Limb (tissue), 2 donors: ENCODE measurements around the gene FAM163B.
"Not testable (repeated sequence)": the region's sequence is repeated elsewhere in the genome, so short reads cannot be mapped to it uniquely, and the experiment has no call there.

ENCODE experiments used
- DNase-seq, 2 donors: peaks; one replicate each; pipeline ENCODE4 v3.0.0-alpha.2; 2016; ENCODE audit errors: extremely low spot score in 2 of 2

The FAM163B gene

DNA sequence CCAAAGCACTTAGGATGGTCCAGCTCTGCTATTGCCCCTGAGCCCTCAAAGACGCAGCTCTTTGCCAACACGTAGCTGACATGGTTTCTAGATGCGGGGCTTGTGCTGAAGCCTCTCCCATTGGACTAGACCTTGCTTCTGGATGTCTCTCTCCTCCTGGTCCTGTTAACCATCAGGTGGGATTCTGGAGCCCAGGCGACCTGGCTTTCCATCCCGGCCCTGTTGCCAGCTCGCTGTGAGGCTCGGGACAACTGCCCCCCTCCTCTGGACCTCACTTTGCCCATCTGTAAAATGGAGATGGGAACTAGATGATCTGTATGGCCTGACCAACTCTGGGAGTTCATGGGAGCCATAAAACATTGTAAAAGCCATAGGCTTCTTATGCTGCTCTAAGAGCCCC, 31.0 kb upstream of the FAM163B start:
- no peak for DNase-seq

- DNase-seq: no peak
Measured at GRCh38 chr9:133639613-133640012, 30.4 kb upstream of the FAM163B start.

DNA sequence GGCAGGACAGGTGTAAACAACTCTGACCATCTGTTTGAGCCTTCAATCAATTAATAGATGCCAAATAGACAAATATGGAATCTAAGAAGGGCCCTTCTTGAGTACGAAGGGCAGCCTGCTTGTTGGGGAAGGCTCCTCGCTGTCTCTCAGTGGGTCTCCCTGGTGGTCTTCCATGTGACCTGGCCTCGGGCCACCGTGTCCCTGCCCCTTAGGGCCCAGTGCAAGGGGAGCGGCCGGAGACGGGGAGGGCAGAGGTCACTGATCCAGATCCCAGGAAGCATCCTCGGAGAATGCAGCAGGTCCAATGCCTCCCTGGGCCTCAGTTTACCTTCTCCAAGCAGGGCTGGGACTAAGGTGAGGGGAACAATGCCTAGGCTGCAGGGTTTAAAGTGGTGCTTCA, 29.5 kb upstream of the FAM163B start:
- DNase-seq: no peak

GRCh38 chr9:133638076-133638475, 28.9 kb upstream of the FAM163B start:
- no peak for DNase-seq

DNA sequence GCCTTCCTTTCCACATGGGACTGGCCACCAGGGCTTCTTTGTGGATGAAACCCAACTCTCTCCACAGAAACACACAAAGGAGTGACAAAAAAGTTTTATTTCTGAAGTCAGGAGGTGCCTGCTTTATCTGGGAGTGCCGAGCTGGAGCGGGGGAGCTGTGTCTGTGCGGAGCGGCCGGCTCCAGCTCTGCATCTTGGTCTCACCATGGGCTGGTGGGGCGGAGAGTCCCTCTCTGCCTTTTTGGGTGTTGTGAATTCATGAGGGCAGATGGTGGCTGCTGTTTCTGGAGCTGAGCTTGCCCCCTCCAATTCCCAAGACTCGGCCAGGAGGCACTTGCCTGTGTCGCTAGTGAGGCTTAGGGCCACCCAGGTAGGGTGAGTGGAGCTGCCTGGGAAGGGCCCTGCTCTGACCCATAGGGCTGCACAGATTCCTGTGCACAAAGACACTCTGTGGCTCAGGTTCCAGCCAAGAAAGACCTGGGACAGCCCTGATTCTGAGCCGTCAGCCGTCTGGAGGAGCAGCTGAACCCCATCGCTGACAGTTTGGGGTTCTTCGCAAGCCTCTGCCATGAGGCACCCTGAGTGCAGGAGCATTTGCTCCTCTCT, 28.4 kb upstream of the FAM163B start:
- no peak for DNase-seq

- no peak for DNase-seq
Measured at GRCh38 chr9:133636902-133637301, 27.7 kb upstream of the FAM163B start.

DNA sequence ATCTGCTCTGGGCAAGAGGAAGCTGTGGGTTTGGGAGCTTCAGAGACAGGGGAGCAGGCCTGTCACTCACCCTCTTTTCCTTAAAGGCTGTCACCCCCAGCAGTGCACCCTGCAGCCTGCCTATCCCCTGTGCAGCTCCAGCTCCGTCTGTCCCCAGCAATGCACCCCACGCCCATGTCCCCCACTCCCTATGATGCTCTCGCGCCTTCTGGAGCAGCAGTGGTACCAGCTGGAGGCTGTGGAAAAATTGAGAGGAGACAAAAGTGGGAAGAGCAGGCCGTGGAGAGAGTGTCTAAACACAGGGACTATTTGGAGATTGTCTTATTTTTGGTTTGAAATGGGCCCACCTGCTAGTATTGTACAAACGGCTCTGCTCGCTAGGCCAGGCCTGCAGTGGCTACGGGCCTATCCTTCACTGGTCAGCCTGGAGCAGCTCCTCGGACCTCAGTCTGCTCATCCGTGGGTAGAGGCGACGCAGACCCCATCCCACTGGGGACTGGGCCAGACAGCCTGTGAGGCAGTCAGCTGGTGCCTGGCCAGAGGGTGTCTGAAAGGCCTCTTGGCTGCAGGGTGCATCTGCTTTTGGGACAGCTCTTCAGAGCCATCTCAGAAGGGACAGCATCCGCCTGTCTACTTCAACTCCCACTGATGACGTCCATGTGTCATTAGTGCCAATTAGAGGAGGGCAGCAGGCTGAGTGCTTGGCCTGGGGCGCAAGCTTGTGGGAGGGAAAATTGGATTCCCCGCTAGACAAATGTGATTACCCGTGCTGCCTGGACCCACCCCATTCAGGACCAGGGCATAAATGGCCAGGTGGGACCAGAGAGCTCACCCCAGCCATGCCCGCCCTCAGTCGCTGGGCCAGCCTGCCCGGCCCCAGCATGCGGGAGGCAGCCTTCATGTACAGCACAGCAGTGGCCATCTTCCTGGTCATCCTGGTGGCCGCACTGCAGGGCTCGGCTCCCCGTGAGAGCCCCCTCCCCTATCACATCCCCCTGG, 26.6 kb upstream of the FAM163B start, which contains the start of gene DBH:
Gene DBH, plus strand, starts transcription at position 831 of the 999 bp plus-strand sequence. Its CDS starts 9 bp downstream, at position 840.
- no peak for DNase-seq

DNA sequence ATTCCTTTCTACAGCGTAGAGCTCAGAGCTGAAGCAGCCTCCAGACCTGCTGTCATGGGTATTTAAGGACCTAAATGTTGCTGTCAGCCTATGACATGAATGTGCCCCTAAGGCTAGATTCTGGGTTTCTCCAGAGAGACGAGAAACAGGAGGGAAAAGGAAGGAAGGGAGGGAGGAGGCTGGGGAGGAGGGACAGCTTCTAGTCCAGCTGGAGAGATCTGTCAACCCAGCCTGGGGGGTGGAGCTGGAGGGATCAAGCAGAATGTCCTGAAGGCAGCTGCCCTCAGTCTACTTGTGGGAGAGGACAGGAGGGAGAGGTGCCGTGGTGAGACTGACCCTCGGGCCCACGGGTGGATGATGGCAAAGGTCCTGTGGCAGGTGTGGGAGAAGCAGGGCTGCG, 25.9 kb upstream of the FAM163B start:
- no peak for DNase-seq

DNA sequence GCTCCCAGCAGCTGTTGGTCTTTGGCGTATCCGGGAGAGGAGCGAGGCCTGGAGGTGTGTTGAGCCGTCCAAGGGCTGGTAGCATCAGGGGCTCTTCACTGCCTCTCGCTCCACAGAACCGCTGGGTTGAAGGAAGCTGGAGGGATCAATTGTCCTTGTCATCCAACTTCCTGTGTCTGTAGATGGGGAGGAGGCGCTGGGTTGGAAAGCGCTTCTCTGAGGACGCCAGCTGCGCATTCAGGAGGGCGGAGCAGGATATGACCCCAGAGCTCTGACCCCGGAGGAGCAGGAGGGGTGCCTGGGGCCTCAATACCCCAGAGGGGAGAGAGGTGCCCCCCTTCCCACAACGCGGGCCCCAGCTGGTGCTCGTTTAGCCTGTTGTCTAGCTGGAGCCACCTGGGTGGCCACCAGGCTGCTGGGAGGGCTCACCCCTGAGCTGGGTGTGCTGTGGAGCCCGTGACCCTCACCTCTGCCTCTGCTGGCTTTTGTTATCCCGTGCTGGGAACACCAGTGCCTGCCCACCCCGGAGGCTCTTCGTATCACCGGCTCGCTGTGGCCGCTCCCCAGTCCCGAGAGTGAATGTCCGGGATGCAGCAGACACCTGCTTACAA, 25.0 kb upstream of the FAM163B start:
- DNase-seq: no peak

- DNase-seq: no peak
Measured at GRCh38 chr9:133633681-133634080, 24.5 kb upstream of the FAM163B start.

GRCh38 chr9:133632806-133633680, 23.9 kb upstream of the FAM163B start:
- DNase-seq: no peak

GRCh38 chr9:133631111-133631510, 21.9 kb upstream of the FAM163B start:
- no peak for DNase-seq

- no peak for DNase-seq
Measured at GRCh38 chr9:133629221-133630110, 20.3 kb upstream of the FAM163B start.

- no peak for DNase-seq
Measured at GRCh38 chr9:133628766-133629165, 19.6 kb upstream of the FAM163B start.

DNA sequence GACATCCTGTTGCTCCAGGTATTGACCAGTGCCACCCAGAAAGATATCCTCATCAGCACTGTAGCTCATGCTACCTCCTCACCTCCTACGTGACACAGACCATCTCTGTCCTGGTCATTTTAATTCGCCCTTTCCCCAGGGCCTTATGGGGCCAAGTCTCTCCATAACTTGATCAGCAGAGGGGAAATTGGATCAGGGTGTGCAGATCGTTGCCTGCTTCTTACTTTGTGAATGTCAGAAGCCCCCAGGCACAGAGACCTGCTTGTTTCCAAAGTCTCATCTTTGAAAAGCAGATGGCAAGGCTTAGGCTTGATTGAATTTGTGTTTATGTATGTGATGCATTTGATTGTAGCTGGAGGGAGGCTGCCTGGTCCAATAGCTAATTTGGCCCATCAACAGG, 18.2 kb upstream of the FAM163B start:
- no peak for DNase-seq

GRCh38 chr9:133626008-133626407, 16.8 kb upstream of the FAM163B start:
- DNase-seq: not testable (repeated sequence)

- no peak for DNase-seq
Measured at GRCh38 chr9:133622555-133622954, 13.4 kb upstream of the FAM163B start.

GRCh38 chr9:133621725-133622267, 12.6 kb upstream of the FAM163B start:
- DNase-seq: no peak

- no peak for DNase-seq
Measured at GRCh38 chr9:133619791-133620190, 10.6 kb upstream of the FAM163B start.

GRCh38 chr9:133618726-133619125, 9.5 kb upstream of the FAM163B start:
- no peak for DNase-seq
